Osteocyte (in vitro differentiated cells): ENCODE results near the gene ARHGAP6. TPM values are rescaled to one million over a fixed set of nuclear protein-coding genes. Genes with fewer than 3 reads are reported as not detected.

Experiments
- DNase-seq: peaks from one replicate; pipeline ENCODE4 v3.0.0; 2021; ENCODE audit warnings: mixed read lengths; ENCODE audit not compliant: unreplicated experiment; ENCODE audit errors: extremely low spot score
- H3K27ac Mint-ChIP-seq: one replicate; pipeline ENCODE4 v1.8.0; 2021; ENCODE audit warnings: mild to moderate bottlenecking, mixed read lengths; ENCODE audit not compliant: unreplicated experiment
- H3K27me3 Mint-ChIP-seq: one replicate; pipeline ENCODE4 v1.8.0; 2021; ENCODE audit warnings: mixed read lengths; ENCODE audit not compliant: unreplicated experiment
- H3K36me3 Mint-ChIP-seq: one replicate; pipeline ENCODE4 v1.8.0; 2021; ENCODE audit warnings: mixed read lengths; ENCODE audit not compliant: unreplicated experiment
- H3K4me1 Mint-ChIP-seq: one replicate; pipeline ENCODE4 v1.8.0; 2021; ENCODE audit warnings: mixed read lengths; ENCODE audit not compliant: unreplicated experiment
- H3K4me3 Mint-ChIP-seq: one replicate; pipeline ENCODE4 v1.8.0; 2021; ENCODE audit warnings: mild to moderate bottlenecking, moderate library complexity, mixed read lengths; ENCODE audit not compliant: unreplicated experiment
- H3K9me3 Mint-ChIP-seq: one replicate; pipeline ENCODE4 v1.8.0; 2021; ENCODE audit warnings: mixed read lengths; ENCODE audit not compliant: unreplicated experiment
- total RNA-seq: library from RNA; stranded (reverse); gene quantifications from 2 replicates; pipeline ENCODE4 v1.2.1, GENCODE V29; 2021
- TF ChIP-seq, protein P1 (sequence below): fragments of 200-600 bp; sonication (generic); IDR thresholded peaks from 2 replicates; pipeline ENCODE4 v1.5.0; 2021; ENCODE audit warnings: antibody characterized with exemption, mild to moderate bottlenecking, moderate library complexity

ARHGAP6 gene
- total RNA-seq, 1 donor from 2014 or later: 3.5 TPM

DNA sequence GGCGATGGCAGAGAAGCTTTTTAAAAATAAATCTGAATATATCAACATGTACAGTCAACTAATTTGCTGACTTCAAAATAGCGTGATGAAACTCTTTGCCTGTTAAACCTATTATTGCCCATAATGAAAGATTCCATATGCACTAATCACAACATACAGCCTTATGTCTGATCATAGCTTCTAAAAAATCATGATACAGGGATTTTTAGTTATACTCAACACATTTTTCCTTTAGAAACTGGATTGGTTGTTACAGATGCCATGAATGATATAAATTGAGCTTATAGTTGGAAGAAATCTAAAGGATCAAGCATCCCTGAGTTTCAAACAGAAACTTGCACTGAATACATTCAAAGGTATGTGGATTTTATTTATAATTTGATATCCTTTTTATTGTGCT is 372.6 kb downstream of the ARHGAP6 start, which contains the start of gene AMELX:
Gene AMELX, plus strand, starts transcription at position 301 of the 400 bp plus-strand sequence. CDS start 1,376 bp downstream, outside the sequence.
- Mint-ChIP-seq H3K9me3 (no peaks in the 10 kb centered on the region), H3K27me3 (peaks cover 2% of the 10 kb centered on the region), H3K36me3 (no peaks in the 10 kb centered on the region)

GRCh38 chrX:11290416-11291102 is 375.2 kb downstream of the ARHGAP6 start:
- Mint-ChIP-seq H3K36me3 (no peaks in the 10 kb centered on the region), H3K4me1 (no peaks in the 10 kb centered on the region), H3K4me3 (no peak overlapping the region), H3K27me3 (peaks cover 2% of the 10 kb centered on the region), H3K27ac (no peak overlapping the region), H3K9me3 (no peaks in the 10 kb centered on the region)
- TF ChIP-seq, protein P1, sequence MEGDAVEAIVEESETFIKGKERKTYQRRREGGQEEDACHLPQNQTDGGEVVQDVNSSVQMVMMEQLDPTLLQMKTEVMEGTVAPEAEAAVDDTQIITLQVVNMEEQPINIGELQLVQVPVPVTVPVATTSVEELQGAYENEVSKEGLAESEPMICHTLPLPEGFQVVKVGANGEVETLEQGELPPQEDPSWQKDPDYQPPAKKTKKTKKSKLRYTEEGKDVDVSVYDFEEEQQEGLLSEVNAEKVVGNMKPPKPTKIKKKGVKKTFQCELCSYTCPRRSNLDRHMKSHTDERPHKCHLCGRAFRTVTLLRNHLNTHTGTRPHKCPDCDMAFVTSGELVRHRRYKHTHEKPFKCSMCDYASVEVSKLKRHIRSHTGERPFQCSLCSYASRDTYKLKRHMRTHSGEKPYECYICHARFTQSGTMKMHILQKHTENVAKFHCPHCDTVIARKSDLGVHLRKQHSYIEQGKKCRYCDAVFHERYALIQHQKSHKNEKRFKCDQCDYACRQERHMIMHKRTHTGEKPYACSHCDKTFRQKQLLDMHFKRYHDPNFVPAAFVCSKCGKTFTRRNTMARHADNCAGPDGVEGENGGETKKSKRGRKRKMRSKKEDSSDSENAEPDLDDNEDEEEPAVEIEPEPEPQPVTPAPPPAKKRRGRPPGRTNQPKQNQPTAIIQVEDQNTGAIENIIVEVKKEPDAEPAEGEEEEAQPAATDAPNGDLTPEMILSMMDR: no peak
- DNase-seq: no peak

More for the DNA sequence above, 372.6 kb downstream of the ARHGAP6 start, which contains the start of gene AMELX:
- no peak for DNase-seq
- TF ChIP-seq, protein P1: no peak
- Mint-ChIP-seq H3K4me1 (no peaks in the 10 kb centered on the region), H3K4me3 (no peak within 1 kb of the TSS), H3K27ac (no peak within 1 kb of the TSS)

DNA sequence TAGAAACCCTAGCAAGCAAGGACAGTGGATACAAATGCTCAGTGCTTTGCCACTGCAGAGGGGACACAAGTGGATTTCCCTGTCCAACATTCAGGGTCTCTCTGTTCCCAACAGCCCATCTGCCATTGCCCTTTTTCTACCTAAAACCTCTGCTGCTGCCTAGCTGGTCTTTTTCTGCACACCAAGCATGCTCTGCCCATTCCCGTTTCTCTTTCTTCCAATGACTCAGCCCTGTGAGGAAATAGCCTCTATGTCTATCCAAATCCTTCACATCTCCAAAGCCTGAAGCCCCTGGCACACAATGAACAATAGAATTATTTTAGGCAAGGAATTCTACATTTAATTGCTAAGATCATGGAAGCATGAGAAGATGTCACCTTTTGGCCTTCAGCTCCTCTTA is 378.2 kb downstream of the ARHGAP6 start:
- Mint-ChIP-seq H3K4me1 (no peaks in the 10 kb centered on the region), H3K27ac (no peak overlapping the region), H3K36me3 (no peaks in the 10 kb centered on the region), H3K9me3 (peaks cover 4% of the 10 kb centered on the region), H3K4me3 (no peak overlapping the region), H3K27me3 (peaks cover under 1% of the 10 kb centered on the region)
- DNase-seq: no peak
- TF ChIP-seq, protein P1: no peak

DNA sequence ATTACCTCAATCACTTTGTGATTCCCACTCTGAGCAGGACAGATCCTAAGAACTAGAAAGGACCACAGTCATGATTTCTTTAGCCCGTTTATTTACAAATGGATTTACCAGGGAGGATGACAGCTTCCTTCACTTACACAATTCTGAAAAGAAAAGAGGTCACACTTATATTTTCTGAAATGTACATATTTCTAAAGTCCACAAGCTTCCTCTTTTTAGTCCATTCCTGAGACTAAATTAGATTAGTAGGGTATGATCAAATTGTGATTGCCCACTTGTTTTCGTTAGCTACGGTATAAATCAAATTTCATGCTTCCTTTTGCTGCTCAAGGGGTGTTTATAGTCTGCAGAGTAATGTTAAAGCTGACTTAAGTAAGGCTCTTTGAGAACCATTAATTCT is 380.1 kb downstream of the ARHGAP6 start:
- Mint-ChIP-seq H3K27me3 (no peaks in the 10 kb centered on the region), H3K9me3 (peaks cover 4% of the 10 kb centered on the region), H3K27ac (no peak overlapping the region), H3K4me3 (no peak overlapping the region), H3K36me3 (no peaks in the 10 kb centered on the region), H3K4me1 (no peaks in the 10 kb centered on the region)
- DNase-seq: no peak
- TF ChIP-seq, protein P1: no peak

GRCh38 chrX:11282043-11282442 is 383.7 kb downstream of the ARHGAP6 start:
- peaks cover 8% of the 10 kb centered on the region for H3K9me3 Mint-ChIP-seq
- no peaks in the 10 kb centered on the region for H3K4me1 Mint-ChIP-seq
- TF ChIP-seq, protein P1: no peak

More at GRCh38 chrX:11282043-11282442, 383.7 kb downstream of the ARHGAP6 start:
- Mint-ChIP-seq H3K27ac (no peak overlapping the region), H3K4me3 (no peak overlapping the region), H3K36me3 (no peaks in the 10 kb centered on the region), H3K27me3 (no peaks in the 10 kb centered on the region)
- no peak for DNase-seq
